ENCODE results near the gene PRAMEF17. TPM values are rescaled to one million over a fixed set of nuclear protein-coding genes. Genes with fewer than 3 reads are reported as not detected.

PRAMEF17 gene
- total RNA-seq, 2 experiments from 2014 or later, result not detected

Other genes with a start within 250 kb of the PRAMEF17 start
- gene PRAMEF26, start 233.6 kb upstream of the PRAMEF17 start, total RNA-seq, result not detected
- not detected for gene HNRNPCL4, start 224.0 kb upstream of the PRAMEF17 start, total RNA-seq
- gene PRAMEF9, start 217.8 kb upstream of the PRAMEF17 start, total RNA-seq, result not detected
- not detected for gene PRAMEF13, start 188.2 kb upstream of the PRAMEF17 start, total RNA-seq
- gene PRAMEF18, start 163.5 kb upstream of the PRAMEF17 start, total RNA-seq, result not detected
- not detected for gene PRAMEF5, start 135.4 kb upstream of the PRAMEF17 start, total RNA-seq
- gene PRAMEF8, start 104.5 kb upstream of the PRAMEF17 start, total RNA-seq, result not detected
- gene PRAMEF33, start 86.1 kb upstream of the PRAMEF17 start, total RNA-seq, result not detected
- not detected for gene PRAMEF15, start 74.1 kb upstream of the PRAMEF17 start, total RNA-seq
- gene PRAMEF14, start 42.5 kb upstream of the PRAMEF17 start, total RNA-seq, result not detected
- gene PRAMEF19, start 17.7 kb upstream of the PRAMEF17 start, total RNA-seq, result not detected
- not detected for gene PRAMEF20, start 20.8 kb downstream of the PRAMEF17 start, total RNA-seq
- gene LRRC38, start 124.4 kb downstream of the PRAMEF17 start, total RNA-seq, result not detected
- not detected for gene PDPN, start 194.2 kb downstream of the PRAMEF17 start, total RNA-seq

All from CD4-positive, alpha-beta T cell (primary cell).